Measurements from ENCODE around the gene ACTL6A.

- TF ChIP-seq CTCF (IDR thresholded peaks at IDR 0.05) (no peak), POLR2A (IDR thresholded peaks at IDR 0.05) (no peak)
Measured at GRCh38 chr3:179590669-179591068, 27.9 kb downstream of the ACTL6A start.

Data from testis (tissue), 2 donors.